Measurements from ENCODE around the gene GDF10. TPM values are rescaled to one million over a fixed set of nuclear protein-coding genes. Genes with fewer than 3 reads are reported as not detected.

The GDF10 gene
- total and polyA plus RNA-seq, 2 experiments from 2014 or later: 2.5 to 5.7 TPM

DNA sequence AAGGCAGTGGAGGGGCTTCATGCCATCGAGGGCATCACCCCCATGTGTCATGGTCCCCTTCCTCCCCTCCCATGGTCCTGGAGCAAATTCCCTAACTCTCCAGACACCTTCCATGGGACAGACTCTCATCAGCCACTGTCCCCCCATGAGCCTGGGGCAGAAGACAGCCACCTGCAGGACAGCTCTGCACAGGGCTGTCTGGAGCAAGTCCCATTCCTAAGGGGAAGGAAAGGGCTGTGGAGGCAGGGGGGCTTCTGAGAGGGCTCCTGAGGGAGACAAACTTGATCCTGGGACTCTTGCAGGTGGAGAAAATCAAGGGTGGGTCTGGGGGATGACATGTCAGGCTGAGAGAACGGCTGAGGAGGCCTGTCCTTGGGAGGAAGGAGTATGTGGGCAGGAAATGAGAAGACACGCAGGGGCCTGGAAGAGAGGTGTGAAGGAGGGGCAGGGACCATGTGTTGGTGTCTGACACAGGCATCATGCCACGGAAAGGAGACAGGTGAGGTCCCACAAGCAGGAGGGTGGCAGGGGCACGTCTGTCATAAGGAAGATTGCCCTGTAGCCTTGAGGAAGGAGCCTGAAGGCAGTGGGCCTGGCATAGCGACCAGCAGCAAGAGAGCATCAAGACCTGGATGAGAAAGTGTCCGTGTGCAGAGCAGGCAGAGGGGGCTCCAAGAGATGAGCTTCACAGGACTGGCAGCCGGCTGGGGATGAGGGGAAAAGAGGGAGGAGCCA lies 14.4 kb upstream of the GDF10 start:
- H3K27ac ChIP-seq: no peak overlapping the region
- H3K4me3 ChIP-seq: no peak overlapping the region
- H2AFZ ChIP-seq: no peak overlapping the region
- no peaks in the 10 kb centered on the region for H4K20me1 ChIP-seq (ENCODE audit: insufficient read depth, poor library complexity, severe bottlenecking)
- no peaks in the 10 kb centered on the region for H3K79me2 ChIP-seq
- no peaks in the 10 kb centered on the region for H3K36me3 ChIP-seq (replicated peaks; ENCODE audit: insufficient read depth, low read depth)
- DNase-seq (ENCODE audit: low spot score): no peak
- H3K9me2 ChIP-seq (replicated peaks; ENCODE audit: insufficient read depth): no peaks in the 10 kb centered on the region
- WGBS (ENCODE audit: low lambda C conversion rate, missing lambda C conversion rate): 79% methylated on average over 8 of the region's 8 CpGs
- TF ChIP-seq EZH2 (IDR thresholded peaks at IDR 0.05; ENCODE audit: borderline replicate concordance): no peak
- TF ChIP-seq, protein P1, sequence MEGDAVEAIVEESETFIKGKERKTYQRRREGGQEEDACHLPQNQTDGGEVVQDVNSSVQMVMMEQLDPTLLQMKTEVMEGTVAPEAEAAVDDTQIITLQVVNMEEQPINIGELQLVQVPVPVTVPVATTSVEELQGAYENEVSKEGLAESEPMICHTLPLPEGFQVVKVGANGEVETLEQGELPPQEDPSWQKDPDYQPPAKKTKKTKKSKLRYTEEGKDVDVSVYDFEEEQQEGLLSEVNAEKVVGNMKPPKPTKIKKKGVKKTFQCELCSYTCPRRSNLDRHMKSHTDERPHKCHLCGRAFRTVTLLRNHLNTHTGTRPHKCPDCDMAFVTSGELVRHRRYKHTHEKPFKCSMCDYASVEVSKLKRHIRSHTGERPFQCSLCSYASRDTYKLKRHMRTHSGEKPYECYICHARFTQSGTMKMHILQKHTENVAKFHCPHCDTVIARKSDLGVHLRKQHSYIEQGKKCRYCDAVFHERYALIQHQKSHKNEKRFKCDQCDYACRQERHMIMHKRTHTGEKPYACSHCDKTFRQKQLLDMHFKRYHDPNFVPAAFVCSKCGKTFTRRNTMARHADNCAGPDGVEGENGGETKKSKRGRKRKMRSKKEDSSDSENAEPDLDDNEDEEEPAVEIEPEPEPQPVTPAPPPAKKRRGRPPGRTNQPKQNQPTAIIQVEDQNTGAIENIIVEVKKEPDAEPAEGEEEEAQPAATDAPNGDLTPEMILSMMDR (IDR thresholded peaks at IDR 0.05; ENCODE audit: poor library complexity): no peak
- no peak for TF ChIP-seq EZH2phosphoT487 (IDR thresholded peaks at IDR 0.05; ENCODE audit: low read depth, severe bottlenecking, unreplicated experiment)
- peaks cover 5% of the 10 kb centered on the region for H3K4me1 ChIP-seq (ENCODE audit: insufficient read depth)
- no peaks in the 10 kb centered on the region for H3K9me3 ChIP-seq (ENCODE audit: low read depth)
- peaks cover 27% of the 10 kb centered on the region for H3K27me3 ChIP-seq
- no peak overlapping the region for H3K4me2 ChIP-seq

DNA sequence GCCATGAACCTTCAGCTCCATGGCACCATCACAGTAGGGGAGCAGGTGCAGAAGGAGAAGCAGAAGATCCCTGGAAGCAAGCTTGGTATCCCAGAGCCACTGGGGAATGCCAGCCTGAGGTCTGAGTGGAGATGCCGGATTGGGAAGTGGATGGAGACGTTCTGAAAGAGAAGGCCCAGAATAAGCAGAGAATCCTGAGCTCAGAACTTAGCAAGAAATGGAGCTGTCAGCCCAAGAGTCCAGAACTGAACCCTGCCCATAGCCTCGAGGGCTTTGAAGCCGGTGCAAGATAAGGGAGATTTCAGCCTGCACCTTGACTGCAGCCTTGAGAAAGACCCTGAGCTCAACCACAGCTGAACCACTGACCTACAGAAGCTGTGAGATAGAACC lies 13.9 kb upstream of the GDF10 start:
- H3K27ac ChIP-seq: no peak overlapping the region
- H2AFZ ChIP-seq: no peak overlapping the region
- WGBS (ENCODE audit: low lambda C conversion rate, missing lambda C conversion rate): 74% methylated on average over 4 of the region's 4 CpGs
- peaks cover 27% of the 10 kb centered on the region for H3K27me3 ChIP-seq
- H3K36me3 ChIP-seq (replicated peaks; ENCODE audit: insufficient read depth, low read depth): no peaks in the 10 kb centered on the region
- no peak for TF ChIP-seq EZH2 (IDR thresholded peaks at IDR 0.05; ENCODE audit: borderline replicate concordance)
- TF ChIP-seq, protein P1 (IDR thresholded peaks at IDR 0.05; ENCODE audit: poor library complexity): no peak
- no peak for TF ChIP-seq EZH2phosphoT487 (IDR thresholded peaks at IDR 0.05; ENCODE audit: low read depth, severe bottlenecking, unreplicated experiment)
- H3K4me3 ChIP-seq: no peak overlapping the region
- H3K9me3 ChIP-seq (ENCODE audit: low read depth): no peaks in the 10 kb centered on the region
- peaks cover 5% of the 10 kb centered on the region for H3K4me1 ChIP-seq (ENCODE audit: insufficient read depth)
- H3K9me2 ChIP-seq (replicated peaks; ENCODE audit: insufficient read depth): no peaks in the 10 kb centered on the region
- no peaks in the 10 kb centered on the region for H3K79me2 ChIP-seq
- no peak for DNase-seq (ENCODE audit: low spot score)
- no peaks in the 10 kb centered on the region for H4K20me1 ChIP-seq (ENCODE audit: insufficient read depth, poor library complexity, severe bottlenecking)
- H3K4me2 ChIP-seq: no peak overlapping the region

DNA sequence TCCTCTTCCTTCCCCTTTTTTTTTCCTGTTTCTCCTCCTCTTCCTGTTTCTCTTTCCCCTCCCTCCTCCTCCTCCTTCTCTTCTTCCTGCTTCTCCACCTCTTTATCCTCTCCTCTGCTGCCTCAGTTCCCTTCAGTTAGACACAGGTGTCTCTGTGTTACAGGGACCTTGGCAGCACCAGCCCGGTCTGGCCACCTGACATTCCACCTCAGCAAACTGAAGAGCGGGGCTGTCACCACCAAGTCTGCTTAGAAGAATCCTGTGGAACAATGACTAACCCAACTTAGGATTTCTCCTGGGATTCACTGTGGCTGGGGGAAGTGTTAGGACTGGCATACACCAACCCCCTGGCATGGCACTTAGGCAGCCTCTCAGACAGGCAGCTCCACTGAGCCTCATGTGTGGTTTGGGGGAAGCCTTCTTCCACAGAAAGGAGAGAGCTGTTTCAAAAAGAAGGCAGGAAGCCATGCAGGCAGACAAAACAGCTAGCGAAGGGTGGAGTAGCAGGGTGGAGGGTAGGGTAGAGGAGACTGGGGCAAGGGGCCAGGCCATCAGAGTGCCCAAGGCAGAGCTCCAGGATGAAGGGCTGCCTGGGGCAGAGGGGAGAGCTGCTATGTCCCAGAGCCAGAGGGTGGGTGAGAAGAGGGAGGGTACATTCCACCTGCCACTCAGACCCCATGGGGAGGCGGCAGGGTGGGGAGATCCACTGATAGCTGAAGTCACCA lies 13.2 kb upstream of the GDF10 start:
- 88% methylated on average over 4 of the region's 4 CpGs for WGBS (ENCODE audit: low lambda C conversion rate, missing lambda C conversion rate)
- Histone ChIP-seq H4K20me1 (ENCODE audit: insufficient read depth, poor library complexity, severe bottlenecking) (no peaks in the 10 kb centered on the region), H3K4me2 (no peak overlapping the region), H3K9me2 (replicated peaks; ENCODE audit: insufficient read depth) (no peaks in the 10 kb centered on the region), H3K79me2 (no peaks in the 10 kb centered on the region), H2AFZ (no peak overlapping the region), H3K9me3 (ENCODE audit: low read depth) (no peaks in the 10 kb centered on the region), H3K27ac (no peak overlapping the region), H3K4me1 (ENCODE audit: insufficient read depth) (peaks cover 5% of the 10 kb centered on the region), H3K36me3 (replicated peaks; ENCODE audit: insufficient read depth, low read depth) (no peaks in the 10 kb centered on the region), H3K4me3 (no peak overlapping the region), H3K27me3 (peaks cover 27% of the 10 kb centered on the region)
- TF ChIP-seq EZH2 (IDR thresholded peaks at IDR 0.05; ENCODE audit: borderline replicate concordance) (no peak), EZH2phosphoT487 (IDR thresholded peaks at IDR 0.05; ENCODE audit: low read depth, severe bottlenecking, unreplicated experiment) (no peak)
- TF ChIP-seq, protein P1 (IDR thresholded peaks at IDR 0.05; ENCODE audit: poor library complexity): no peak
- no peak for DNase-seq (ENCODE audit: low spot score)
